Body of pancreas (tissue), 4 donors: ENCODE measurements around the gene PLCB3.

Experiments used
- POLR2A ChIP-seq, 3 donors: fragments of 450-650 bp; IDR thresholded peaks; one replicate each; pipeline ENCODE4 v1.6.1; 2016; ENCODE audit warnings: antibody characterized with exemption in 3 of 3, mild to moderate bottlenecking in 2 of 3
- TF ChIP-seq, protein P1 (sequence below), 7 experiments: fragments of 450-650 bp in 4 of 7; fragments of 200-600 bp in 3 of 7; sonication (generic) in 3 of 7; IDR thresholded peaks; one replicate each; pipeline ENCODE4 v1.5.1; 2016 to 2019; ENCODE audit warnings: antibody characterized with exemption in 7 of 7

DNA sequence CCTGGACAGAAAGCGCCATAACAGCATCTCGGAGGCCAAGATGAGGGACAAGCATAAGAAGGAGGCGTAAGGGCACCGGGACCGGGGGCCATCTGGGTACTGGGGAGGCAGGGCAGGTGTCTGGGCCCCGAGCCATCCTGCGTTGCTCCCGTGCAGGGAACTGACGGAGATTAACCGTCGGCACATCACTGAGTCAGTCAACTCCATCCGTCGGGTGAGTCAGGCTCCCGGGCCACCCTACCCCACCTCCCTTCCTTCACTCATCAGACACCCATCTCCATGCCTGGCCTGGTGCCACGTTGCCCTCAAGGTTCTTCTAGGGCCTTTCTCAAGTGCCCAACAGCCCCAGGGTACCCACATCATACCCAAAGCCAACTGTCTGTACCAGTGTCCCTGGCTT, 15.0 kb downstream of the PLCB3 start:
- TF ChIP-seq, protein P1, sequence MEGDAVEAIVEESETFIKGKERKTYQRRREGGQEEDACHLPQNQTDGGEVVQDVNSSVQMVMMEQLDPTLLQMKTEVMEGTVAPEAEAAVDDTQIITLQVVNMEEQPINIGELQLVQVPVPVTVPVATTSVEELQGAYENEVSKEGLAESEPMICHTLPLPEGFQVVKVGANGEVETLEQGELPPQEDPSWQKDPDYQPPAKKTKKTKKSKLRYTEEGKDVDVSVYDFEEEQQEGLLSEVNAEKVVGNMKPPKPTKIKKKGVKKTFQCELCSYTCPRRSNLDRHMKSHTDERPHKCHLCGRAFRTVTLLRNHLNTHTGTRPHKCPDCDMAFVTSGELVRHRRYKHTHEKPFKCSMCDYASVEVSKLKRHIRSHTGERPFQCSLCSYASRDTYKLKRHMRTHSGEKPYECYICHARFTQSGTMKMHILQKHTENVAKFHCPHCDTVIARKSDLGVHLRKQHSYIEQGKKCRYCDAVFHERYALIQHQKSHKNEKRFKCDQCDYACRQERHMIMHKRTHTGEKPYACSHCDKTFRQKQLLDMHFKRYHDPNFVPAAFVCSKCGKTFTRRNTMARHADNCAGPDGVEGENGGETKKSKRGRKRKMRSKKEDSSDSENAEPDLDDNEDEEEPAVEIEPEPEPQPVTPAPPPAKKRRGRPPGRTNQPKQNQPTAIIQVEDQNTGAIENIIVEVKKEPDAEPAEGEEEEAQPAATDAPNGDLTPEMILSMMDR (IDR thresholded peaks at IDR 0.05) = no peak
- TF ChIP-seq POLR2A (IDR thresholded peaks at IDR 0.05) = no peak
